Glomerular visceral epithelial cell (primary cell): ENCODE results near the gene KISS1R.
"Not testable (repeated sequence)": the region's sequence is repeated elsewhere in the genome, so short reads cannot be mapped to it uniquely, and the experiment has no call there.

ENCODE experiments used
- DNase-seq: peaks from one replicate; pipeline ENCODE4 v3.0.0-alpha.2; 2016; ENCODE audit errors: extremely low spot score

The KISS1R gene

DNA sequence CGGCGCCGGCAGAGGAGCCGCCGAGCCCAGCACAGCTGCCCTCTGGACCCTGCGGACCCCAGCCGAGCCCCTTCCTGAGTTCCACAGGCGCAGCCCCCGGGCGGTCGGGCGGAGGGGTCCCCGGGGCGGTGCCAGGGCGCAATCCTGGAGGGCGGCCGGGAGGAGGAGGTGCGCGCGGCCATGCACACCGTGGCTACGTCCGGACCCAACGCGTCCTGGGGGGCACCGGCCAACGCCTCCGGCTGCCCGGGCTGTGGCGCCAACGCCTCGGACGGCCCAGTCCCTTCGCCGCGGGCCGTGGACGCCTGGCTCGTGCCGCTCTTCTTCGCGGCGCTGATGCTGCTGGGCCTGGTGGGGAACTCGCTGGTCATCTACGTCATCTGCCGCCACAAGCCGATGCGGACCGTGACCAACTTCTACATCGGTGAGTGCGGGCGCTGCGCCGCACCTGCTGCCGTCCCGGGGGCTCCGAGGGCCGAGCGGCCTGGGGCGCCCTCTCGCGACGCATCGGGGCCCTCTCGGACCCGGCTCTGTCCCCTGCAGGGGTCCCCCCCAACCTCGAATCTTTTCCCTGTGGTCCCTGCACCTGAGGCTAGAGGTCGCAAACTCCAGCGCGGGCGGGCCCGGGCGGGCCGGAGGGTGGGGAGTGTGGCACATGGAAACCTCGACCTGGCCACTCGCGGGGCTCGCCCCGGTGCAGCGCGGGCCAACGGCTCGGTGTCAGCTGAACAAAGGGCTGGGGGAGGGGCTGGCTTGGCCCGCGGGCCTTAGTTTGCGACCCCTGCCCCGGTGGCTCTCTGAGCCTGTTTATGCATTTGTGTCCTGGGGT is at the start of gene KISS1R:
Gene KISS1R, plus strand, starts transcription at position 11 of the 829 bp plus-strand sequence. Its CDS starts 170 bp downstream, at position 181.
- peak; percentile 49 for DNase-seq

DNA sequence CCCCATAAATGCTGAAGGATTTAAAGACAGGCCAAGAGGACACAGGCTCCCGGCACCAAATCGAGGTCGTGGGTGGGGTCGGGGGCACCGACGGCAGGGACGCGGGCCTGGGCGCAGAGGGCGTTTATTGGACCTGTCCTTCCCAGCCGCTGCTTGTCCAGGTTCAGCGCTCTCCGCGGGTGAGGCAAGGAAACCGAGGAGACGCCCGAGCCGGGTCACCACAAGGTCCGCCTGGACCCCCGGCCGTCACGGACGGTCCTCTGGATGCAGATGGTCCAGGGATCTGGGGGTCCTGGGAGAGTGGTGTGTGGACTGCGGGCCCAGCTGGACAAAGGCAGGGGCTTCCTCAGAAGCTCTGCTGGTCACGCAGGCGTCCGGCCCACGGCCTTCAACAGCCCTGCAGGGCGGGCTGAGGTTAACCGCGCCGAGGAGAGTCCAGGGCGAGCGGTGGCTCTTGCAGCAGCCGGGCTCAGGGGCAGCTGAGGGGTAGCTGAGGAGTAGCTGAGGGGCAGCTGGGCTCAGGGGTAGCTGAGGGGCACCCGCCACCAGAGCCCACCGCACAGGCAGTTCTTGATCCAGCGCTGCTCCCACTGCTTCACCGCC is 49.2 kb upstream of the KISS1R start:
- no peak for DNase-seq

DNA sequence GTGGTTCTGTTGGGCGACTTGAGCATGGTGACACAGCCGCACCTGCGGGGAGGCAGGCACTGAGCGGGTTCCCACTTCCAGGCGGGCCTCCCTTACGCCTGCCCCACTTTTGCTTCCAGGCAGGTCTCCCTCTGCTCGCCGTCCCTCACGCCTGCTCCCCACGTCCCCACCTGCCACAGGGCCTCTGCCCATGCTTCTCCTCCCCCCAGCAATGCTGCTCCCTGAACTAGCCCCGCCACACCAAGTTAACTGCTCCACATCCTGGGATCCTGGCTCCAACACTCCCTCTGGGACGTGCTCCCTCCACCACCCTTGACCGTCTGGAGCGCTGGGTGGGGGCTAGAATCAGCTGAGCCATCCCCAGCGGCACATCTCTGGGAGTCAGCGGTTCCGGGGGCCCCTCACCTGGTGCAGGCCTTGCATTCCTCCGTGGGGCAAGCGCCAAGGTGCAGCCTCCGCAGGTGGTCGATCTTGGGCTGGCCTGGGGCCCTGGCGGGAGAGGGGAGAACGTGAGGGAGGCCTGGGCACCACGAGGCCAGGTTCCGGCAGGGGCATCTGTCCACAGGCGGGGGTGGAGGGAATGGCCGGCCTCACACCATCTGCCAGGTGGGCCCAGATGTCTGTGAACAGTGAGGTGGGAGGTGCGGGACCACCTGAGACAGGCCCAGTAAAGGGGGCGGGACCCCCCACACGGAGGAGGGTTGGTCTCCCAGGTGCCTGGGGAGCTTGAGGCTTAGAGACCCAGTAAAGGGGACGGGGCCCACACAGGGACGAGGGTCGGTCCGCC is 48.5 kb upstream of the KISS1R start:
- no peak for DNase-seq

DNA sequence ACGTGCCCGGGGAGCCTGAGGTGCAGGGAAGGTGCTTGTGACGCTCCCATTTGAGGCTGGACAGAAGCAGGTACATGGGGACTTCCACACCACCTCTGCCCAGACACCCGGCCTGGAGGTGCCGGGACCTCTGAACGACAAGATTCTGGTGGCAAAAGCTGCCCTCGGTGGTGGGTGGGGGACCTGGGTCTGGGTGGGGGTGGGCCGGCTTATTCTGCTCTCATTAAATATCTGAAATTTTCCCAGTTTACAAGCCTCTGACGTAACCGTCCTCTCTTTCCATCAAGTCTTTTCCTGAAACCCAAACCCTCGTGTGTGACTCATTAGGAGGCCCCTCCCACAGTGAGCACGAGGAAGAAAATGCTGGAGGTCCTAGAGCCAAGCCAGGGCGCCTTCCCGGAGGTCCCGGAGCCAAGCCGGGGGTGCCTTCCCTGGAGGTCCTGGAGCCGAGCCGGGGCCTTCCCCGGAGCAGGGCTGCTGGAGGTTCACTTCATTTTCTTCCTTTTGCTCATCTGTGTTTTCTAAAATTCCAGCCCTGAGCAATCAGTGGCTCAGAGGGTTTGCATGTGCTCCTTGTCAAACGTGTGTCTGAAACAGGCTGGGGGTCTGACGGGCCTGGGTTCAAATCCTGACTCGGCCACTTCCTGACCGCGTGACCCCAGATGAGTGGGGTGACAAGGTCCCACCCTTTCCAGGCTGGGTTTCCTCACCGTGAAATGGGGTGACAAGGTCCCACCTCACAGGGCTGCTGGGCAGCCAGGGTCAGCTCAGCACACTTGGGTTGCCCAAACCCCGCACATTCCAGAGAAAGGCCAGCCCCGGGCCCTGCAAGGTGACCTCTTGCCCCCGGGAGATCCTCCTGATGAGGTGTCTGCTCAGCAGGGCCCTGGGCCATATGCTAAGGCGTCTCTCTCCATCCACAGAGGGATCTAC is 47.6 kb upstream of the KISS1R start:
- DNase-seq = peak; percentile 76

DNA sequence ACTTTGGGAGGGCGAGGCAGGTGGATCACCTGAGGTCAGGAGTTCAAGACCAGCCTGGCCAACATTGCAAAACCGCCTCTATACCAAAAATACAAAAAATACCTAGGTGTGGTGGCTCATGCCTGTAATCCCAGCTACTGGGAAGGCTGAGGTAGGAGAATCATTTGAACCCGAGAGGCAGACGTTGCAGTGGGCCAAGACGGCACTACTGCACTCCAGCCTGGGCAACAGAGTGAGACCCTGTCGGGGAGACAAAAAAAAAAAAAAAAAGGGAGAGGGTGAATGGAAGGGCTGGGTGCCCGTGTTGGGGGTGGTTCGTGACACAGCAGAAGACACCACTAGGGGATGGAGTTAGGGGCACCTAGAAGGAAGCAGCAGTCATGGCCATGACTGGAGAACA is 46.8 kb upstream of the KISS1R start:
- no peak for DNase-seq

DNA sequence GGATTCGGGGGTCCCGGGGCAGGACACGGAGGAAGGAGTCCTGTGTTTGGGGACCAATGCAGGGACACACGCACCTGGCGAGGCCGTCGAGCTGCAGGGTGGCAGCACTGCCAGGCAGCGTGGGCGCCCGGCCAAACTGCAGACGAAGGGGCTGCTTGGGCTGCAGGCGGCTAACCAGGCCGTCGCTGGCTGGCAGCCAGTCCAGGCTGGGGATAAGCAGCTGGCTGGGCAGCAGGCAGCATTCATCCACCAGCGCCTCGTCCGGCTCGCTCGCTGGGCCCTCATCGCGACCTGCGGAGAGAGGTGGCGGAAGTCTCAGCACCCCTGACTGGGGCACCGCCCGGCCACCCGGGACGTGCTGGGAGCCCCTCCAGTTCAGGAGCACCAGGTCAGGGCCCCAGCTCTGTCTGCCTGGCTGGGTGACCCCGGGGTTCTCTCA is 46.2 kb upstream of the KISS1R start:
- DNase-seq = no peak

DNA sequence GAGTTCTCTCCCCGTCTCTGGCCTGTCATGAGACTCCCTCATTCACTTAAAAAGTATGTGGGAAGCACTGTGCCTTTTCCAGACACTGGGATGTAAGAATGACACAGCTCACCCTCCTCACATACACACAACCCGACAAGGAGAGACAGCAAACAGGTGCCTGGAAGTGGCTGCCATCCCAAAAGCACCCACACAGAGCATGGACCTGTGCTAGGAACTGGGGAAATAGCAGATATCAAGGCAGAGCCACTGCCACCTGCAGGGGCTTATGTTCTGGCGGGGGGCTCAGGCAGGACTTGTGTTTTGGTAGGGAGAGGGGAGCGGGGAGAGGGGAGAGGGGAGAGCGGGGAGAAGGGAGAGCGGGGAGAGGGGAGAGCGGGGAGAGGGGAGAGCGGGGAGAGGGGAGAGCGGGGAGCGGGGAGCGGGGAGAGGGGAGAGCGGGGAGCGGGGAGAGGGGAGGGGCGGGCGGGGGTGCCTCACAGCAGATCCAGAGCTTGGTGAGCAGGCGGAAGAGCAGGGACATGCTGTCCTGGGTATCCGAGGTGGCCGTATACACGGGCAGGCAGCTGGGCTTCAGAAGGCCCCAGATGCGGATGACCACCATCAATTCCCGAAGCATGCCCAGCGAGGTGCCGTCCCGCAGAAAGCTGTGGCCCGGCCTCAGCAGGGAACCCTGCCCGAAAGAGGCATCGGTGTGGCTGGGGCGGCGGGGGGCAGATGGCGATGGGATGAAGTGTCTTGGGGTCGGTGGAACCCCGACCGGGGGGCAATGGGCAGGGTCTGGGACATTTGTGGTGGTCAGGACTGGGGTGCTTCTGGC is 45.5 kb upstream of the KISS1R start:
- DNase-seq = no peak

DNA sequence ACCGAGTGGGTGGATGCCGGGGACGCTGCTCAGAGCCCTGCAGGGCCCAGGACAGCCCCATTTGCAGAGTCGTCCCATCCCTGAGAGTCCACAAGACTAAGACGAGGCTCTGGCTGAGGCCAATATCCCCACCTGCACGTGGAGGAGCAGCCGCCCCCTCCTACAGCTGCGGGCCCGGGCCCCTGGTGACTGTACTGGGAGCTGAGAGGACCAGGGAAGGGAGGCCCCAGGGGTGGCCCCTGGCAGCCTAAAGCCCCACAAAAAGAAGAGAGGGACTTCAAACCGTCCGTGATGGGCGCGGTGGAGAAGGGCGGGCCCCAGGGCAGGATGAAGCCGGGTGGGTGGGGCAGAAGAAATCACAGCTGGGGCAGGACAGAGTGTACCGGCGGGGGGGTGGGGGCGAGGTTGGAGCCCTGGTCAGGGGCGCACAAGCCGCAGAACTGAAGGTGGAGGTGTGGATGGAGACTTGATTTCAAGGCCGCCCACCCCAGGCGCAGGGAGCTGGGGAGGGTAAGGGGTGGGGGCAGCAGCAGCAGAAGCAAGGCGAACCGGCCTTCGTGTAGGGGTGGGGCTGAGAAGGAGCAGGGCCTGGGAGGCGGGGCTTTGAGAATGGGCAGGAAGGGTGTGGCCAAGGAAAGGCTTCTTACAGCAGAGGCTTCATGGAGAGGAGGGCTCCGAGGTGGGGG is 44.7 kb upstream of the KISS1R start:
- DNase-seq = no peak

DNA sequence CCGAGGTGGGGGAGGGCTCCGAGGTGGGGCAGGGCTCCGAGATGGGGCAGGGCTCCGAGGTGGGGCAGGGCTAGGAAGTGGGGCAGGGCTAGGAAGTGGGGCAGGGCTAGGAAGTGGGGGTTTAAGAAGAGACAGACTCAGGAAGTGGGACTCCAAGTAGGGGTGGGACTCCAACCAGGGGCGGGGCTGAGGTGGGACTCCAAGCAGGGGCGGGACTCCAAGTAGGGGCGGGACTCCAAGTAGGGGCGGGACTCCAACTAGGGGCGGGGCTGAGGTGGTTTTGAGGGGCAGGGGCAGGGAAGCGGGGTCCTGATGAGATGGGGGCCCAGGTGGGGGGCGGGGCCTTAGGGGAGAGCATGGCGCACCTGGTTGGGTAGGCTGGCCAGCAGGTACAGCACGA is 44.0 kb upstream of the KISS1R start:
- DNase-seq = peak; percentile 41

DNA sequence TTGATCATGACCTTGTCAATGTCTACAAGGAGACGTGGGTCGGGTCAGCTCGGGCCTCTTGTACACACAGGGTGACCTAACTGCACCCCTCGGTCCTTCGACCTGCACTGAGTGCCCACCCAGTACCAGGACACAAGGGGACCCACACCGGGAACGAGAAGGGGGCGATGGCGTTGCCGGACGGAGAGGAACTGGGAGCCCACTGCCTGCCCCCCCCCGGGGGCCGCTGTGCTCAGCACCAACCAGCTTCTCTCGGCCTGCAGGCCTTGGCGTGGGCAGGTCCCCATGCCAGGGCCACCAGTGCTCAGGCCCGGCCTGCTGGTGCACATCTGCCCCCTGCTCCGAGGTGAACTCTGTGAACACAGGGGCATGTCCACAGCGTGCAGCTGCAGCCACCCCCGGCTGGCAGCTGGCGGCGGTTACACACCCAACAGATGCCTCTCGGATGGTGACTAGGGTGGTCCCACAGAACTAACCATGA is 43.5 kb upstream of the KISS1R start:
- no peak for DNase-seq

DNA sequence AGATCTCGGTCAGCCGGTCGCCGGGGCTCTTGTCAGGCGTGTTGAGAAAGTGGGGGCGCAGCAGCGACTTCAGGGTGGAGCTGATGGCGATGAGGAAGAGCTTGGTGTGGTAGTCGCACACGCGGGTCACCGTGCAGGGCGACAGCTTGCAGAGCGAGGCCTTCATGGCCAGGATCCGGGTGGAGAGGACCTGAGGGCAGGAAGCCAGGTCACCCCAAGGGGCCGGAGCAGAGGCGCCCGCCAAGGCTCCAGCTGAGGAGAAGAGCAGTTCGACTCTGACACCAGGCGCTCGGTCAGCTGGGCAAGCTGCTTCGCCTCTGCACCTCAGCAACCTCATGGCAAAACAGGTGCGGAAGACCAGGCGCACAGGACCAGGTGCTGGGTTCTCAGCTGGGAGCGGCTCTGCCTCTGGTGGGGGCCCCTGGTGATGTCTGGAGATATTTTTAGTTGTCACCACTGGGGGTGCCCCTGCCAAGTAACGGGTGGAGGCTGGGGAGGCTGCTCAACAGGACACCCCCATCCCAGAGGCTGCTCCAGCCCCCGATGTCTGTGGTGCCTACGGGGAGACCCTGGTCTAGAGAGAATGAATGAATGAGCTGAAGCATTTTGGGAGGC is 41.8 kb upstream of the KISS1R start:
- DNase-seq = no peak

DNA sequence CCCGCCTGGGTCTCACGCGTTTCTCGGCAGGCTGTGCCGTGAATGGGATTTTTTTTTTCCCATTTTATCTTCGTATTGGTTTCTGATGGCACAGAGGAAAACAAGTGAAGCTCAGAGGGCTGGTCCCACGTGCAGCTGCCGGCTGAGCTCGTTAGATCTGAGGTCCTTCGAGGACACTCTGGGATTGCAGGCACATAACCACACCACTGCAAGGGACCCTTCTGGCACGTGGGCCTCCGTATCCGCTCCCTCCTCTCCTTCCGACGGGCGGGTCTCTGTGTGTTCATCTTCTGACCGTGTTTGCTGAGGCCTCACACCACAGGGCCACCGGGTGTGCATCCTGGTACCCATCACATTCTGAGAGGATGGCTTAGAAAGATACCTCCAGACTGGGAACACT is 41.0 kb upstream of the KISS1R start:
- DNase-seq = no peak

DNA sequence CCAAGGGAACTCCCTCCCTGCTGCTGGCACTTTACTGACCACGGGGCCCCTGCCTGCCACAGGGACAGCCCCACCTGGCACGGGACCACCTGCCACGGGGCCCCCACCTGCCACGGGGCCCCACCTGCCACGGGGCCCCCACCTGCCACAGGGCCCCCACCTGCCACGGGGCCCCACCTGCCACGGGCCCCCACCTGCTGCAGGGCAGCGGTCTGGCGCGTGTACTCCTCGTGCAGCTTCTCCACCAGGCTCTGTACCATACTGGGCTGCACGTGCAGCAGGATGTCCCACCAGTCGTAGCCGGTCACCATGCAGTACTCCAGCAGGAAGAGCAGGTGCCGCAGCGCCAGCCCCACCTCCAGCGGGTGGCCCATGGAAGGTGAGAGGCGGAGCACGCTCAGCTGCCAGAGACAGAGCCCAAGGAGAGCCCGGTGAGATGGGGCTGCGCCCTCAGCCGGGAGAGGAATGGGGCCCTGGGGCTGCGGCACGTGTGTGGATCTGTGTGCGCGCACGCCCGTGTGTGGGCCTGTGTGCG is 40.3 kb upstream of the KISS1R start:
- DNase-seq = no peak

DNA sequence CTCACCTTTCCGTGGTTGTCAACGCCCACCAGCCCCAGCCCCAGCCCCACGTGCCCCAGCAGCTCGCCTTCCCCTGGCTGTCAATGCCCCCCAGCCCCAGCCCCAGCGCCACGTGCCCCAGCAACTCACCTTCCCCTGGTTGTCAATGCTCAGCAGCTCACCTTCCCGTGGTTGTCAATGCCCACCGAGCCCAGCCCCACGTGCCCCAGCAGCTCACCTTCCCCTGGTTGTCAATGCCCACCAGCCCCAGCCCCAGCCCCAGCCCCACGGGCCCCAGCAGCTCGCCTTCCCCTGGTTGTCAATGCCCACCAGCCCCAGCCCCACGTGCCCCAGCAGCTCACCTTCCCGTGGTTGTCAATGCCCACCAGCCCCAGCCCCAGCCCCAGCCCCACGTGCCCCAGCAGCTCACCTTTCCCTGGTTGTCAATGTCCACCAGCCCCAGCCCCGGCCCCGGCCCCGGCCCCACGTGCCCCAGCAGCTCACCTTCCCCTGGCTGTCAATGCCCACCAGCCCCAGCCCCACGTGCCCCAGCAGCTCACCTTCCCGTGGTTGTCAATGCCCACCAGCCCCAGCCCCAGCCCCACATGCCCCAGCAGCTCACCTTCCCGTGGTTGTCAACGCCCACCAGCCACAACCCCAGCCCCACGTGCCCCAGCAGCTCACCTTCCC is 39.0 kb upstream of the KISS1R start:
- DNase-seq = not testable (repeated sequence)

DNA sequence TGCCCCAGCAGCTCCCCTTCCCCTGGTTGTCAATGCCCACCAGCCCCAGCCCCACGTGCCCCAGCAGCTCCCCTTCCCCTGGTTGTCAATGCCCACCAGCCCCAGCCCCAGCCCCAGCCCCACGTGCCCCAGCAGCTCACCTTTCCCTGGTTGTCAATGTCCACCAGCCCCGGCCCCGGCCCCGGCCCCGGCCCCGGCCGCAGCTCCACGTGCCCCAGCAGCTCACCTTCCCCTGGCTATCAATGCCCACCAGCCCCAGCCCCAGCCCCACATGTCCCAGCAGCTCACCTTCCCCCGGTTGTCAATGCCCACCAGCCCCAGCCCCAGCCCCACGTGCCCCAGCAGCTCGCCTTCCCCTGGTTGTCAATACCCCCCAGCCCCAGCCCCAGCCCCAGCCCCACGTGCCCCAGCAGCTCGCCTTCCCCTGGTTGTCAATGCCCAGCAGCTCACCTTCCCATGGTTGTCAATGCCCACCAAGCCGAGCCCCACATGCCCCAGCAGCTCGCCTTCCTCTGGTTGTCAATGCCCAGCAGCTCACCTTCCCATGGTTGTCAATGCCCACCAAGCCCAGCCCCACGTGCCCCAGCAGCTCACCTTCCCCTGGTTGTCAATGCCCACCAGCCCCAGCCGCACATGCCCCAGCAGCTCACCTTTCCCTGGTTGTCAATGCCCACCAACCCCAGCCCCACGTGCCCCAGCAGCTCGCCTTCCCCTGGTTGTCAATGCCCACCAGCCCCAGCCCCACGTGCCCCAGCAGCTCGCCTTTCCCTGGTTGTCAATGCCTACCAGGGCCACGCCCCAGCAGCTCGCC is 38.2 kb upstream of the KISS1R start:
- not testable (repeated sequence) for DNase-seq

DNA sequence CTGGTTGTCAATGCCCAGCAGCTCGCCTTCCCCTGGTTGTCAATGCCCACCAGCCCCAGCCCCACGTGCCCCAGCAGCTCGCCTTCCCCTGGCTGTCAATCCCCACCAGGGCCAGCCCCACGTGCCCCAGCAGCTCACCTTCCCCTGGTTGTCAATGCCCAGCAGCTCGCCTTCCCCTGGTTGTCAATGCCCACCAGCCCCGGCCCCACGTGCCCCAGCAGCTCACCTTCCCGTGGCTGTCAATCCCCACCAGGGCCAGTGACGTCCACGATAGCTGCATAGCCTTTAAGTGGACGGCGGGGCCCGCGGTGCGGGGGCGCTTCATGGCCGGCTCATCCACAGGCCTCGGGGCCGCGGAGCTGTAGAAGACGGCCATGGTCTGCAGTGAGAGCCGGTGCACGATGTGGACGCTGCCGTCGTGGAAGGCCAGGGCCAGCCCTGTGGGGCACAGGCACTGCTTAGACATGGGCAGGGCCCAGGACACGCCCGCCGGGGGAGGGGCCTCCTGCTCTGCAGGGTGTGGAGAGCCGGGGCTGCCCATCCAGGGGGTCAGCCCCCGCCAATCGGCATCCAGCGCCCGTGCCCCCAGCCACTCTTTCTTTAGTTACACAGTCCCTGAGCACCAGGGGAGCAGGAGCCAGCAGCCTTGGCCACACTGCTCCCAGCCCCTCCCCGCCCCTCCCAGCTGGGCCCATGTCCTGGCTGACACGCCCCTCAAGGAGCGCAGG is 37.3 kb upstream of the KISS1R start:
- no peak for DNase-seq
